Mesendoderm (in vitro differentiated cells): ENCODE measurements around the gene PCP2.

Experiments
- DNase-seq: peaks from one replicate; pipeline ENCODE4 v3.0.0; 2013
- H2AK5ac ChIP-seq: 2 replicates; pipeline ENCODE4 v1.6.1; 2013; ENCODE audit warnings: low read length, inconsistent platforms
- H2BK120ac ChIP-seq: 2 replicates; pipeline ENCODE4 v1.6.1; 2013; ENCODE audit warnings: low read depth, mild to moderate bottlenecking, low read length, moderate library complexity, mixed read lengths
- H2BK15ac ChIP-seq: replicated peaks from 2 replicates; pipeline ENCODE4 v1.6.1; 2013; ENCODE audit warnings: low read depth, mild to moderate bottlenecking, moderate library complexity
- H2BK5ac ChIP-seq: 2 replicates; pipeline ENCODE4 v1.6.1; 2013; ENCODE audit warnings: low read length, inconsistent platforms
- H3K18ac ChIP-seq: 2 replicates; pipeline ENCODE4 v1.6.1; 2013; ENCODE audit warnings: mild to moderate bottlenecking, low read length, mixed read lengths
- H3K23ac ChIP-seq: one replicate; pipeline ENCODE4 v1.6.1; 2013; ENCODE audit warnings: low read length
- H3K27ac ChIP-seq: 2 replicates; pipeline ENCODE4 v1.5.1; 2013; ENCODE audit warnings: low read depth, mild to moderate bottlenecking, inconsistent platforms, low read length, moderate library complexity
- H3K27me3 ChIP-seq: 2 replicates; pipeline ENCODE4 v1.6.1; 2013; ENCODE audit warnings: low read length, control low read depth, mild to moderate bottlenecking, inconsistent platforms; ENCODE audit not compliant: insufficient read depth, poor library complexity
- H3K36me3 ChIP-seq: 2 replicates; pipeline ENCODE4 v1.6.1; 2013; ENCODE audit warnings: low read length, inconsistent platforms; ENCODE audit not compliant: control insufficient read depth, insufficient read depth
- H3K4ac ChIP-seq: one replicate; pipeline ENCODE4 v1.6.1; 2013; ENCODE audit warnings: low read depth, mild to moderate bottlenecking, low read length, moderate library complexity
- H3K4me1 ChIP-seq: 2 replicates; pipeline ENCODE4 v1.6.1; 2013; ENCODE audit warnings: low read depth, low read length, inconsistent platforms; ENCODE audit not compliant: control insufficient read depth
- H3K4me2 ChIP-seq: 2 replicates; pipeline ENCODE4 v1.6.1; 2013; ENCODE audit warnings: low read length
- H3K4me3 ChIP-seq: 2 replicates; pipeline ENCODE4 v1.5.1; 2013; ENCODE audit warnings: mild to moderate bottlenecking, low read length
- H3K56ac ChIP-seq: one replicate; pipeline ENCODE4 v1.6.1; 2013; ENCODE audit warnings: low read length
- H3K79me1 ChIP-seq: 2 replicates; pipeline ENCODE4 v1.6.1; 2013; ENCODE audit warnings: low read length, inconsistent platforms
- H3K79me2 ChIP-seq: 2 replicates; pipeline ENCODE4 v1.6.1; 2013; ENCODE audit warnings: mild to moderate bottlenecking, low read length; ENCODE audit not compliant: control insufficient read depth, insufficient read depth
- H3K9ac ChIP-seq: 2 replicates; pipeline ENCODE4 v1.6.1; 2013; ENCODE audit warnings: low read length, inconsistent platforms
- H4K5ac ChIP-seq: one replicate; pipeline ENCODE4 v1.6.1; 2013; ENCODE audit warnings: low read length
- H4K8ac ChIP-seq: one replicate; pipeline ENCODE4 v1.6.1; 2013; ENCODE audit warnings: low read depth, mild to moderate bottlenecking, control low read depth, low read length, moderate library complexity
- WGBS: extraction: QIAGEN DNeasy Blood & Tissue Kit; methylation state at CpG from one replicate; pipeline ENCODE4 v1.1.7; 2013; ENCODE audit warnings: low lambda C conversion rate, missing lambda C conversion rate; ENCODE audit not compliant: insufficient coverage; ENCODE audit errors: extremely low coverage; 5-methylcytosine and 5-hydroxymethylcytosine counted together

The PCP2 gene

DNA sequence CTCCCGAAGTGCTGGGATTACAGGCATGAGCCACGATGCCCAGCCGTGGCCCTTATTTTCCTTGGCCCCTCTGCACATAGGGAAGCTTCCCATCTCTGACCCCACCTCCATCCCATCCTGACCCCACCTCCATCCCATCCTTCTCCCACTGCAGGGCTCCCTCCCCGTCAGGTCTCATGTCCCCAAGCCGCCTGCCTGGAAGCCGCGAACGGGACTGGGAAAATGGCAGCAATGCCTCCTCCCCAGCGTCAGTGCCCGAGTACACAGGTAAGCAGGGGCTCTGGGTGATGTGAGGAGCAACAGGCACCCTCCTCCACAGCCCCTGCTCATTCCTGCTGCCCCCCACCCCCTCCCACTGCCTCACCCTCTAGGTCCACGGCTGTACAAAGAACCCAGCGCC, 16.3 kb downstream of the PCP2 start:
- Histone ChIP-seq H2BK5ac (no peak overlapping the region), H3K36me3 (peaks cover 3% of the 10 kb centered on the region), H3K4me2 (no peak overlapping the region), H3K56ac (no peak overlapping the region), H3K4me1 (no peaks in the 10 kb centered on the region), H3K4ac (no peak overlapping the region), H3K79me1 (no peaks in the 10 kb centered on the region), H3K4me3 (no peak overlapping the region), H2BK15ac (no peak overlapping the region), H4K8ac (no peak overlapping the region), H3K18ac (no peak overlapping the region), H3K23ac (no peak overlapping the region), H3K79me2 (no peaks in the 10 kb centered on the region), H3K27ac (no peak overlapping the region), H3K9ac (no peak overlapping the region), H2AK5ac (no peak overlapping the region), H2BK120ac (no peak overlapping the region), H4K5ac (no peak overlapping the region), H3K27me3 (no peaks in the 10 kb centered on the region)
- DNase-seq: no peak
- no CpG with 5 or more reads among the region's 12 CpGs for WGBS

DNA sequence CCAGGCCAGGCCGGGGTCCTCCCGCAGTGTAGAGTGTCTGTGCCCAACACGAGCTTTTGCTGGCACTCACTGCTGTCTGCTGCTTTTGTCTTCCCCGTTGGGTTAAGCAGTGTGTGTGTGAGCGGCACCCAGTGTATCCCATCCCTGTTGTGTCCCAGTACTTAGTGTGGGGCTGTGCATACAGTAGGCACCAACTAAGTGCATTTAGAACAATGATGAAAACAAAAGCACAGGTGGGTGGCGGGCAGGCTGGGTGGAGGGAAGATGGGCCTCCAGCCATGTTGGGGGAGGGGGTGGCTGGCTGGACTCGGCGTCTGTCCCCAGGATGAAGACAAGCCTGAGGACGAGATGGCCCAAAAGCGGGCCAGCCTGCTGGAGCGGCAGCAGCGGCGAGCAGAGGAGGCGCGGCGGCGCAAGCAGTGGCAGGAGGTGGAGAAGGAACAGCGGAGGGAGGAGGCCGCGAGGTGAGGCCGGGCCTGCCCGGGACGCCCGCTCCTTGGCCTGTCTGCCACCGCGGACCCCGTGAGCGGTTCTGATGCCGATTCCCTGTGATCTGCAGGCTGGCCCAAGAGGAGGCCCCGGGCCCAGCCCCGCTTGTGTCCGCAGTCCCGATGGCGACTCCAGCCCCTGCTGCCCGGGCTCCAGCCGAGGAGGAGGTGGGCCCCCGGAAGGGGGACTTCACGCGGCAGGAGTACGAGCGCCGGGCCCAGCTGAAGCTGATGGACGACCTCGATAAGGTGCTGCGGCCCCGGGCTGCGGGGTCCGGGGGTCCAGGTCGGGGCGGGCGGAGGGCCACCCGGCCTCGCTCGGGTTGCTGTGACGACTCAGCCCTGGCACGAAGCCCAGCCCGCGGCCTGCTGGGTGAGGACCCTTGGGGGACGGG, 18.4 kb downstream of the PCP2 start:
- H2BK120ac ChIP-seq: no peak overlapping the region
- no peak overlapping the region for H3K18ac ChIP-seq
- no CpG with 5 or more reads among the region's 59 CpGs for WGBS
- H3K4ac ChIP-seq: no peak overlapping the region
- no peak overlapping the region for H2BK5ac ChIP-seq
- no peak overlapping the region for H3K4me3 ChIP-seq
- H2BK15ac ChIP-seq: no peak overlapping the region
- H3K9ac ChIP-seq: no peak overlapping the region
- DNase-seq: no peak
- H3K56ac ChIP-seq: no peak overlapping the region
- no peaks in the 10 kb centered on the region for H3K4me1 ChIP-seq
- H3K27me3 ChIP-seq: no peaks in the 10 kb centered on the region
- no peaks in the 10 kb centered on the region for H3K79me1 ChIP-seq
- no peak overlapping the region for H3K27ac ChIP-seq
- H3K36me3 ChIP-seq: peaks cover 2% of the 10 kb centered on the region
- no peak overlapping the region for H2AK5ac ChIP-seq
- no peak overlapping the region for H3K4me2 ChIP-seq
- H3K79me2 ChIP-seq: no peaks in the 10 kb centered on the region
- H4K8ac ChIP-seq: no peak overlapping the region
- H4K5ac ChIP-seq: no peak overlapping the region
- no peak overlapping the region for H3K23ac ChIP-seq

DNA sequence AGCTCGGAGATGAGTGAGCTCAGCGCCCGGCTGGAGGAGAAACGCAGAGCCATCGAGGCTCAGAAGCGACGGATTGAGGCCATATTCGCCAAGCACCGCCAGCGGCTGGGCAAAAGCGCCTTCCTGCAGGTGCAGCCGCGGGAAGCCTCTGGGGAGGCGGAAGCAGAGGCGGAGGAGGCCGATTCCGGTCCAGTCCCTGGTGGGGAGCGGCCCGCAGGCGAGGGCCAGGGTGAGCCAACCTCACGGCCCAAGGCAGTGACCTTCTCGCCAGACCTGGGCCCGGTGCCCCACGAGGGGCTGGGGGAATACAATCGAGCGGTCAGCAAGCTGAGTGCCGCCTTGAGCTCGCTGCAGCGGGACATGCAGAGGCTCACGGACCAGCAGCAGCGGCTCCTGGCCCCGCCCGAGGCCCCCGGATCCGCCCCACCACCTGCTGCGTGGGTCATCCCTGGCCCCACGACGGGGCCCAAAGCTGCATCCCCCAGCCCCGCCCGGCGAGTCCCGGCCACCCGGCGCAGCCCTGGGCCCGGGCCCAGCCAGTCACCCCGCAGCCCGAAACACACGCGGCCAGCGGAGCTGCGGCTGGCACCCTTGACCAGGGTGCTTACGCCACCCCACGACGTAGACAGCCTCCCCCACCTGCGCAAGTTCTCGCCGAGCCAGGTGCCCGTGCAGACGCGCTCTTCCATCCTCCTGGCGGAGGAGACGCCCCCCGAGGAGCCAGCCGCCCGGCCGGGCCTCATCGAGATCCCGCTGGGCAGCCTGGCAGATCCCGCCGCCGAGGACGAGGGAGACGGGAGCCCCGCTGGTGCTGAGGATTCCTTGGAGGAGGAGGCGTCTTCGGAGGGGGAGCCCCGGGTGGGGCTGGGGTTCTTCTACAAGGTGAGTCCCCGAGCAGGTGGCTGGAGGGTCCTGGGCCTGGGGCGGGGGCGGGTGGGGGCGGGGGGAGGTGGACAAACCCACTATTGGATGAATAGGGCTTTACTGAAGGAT, 20.9 kb downstream of the PCP2 start:
- Histone ChIP-seq H4K5ac (no peak overlapping the region), H3K36me3 (no peaks in the 10 kb centered on the region), H3K56ac (no peak overlapping the region), H3K79me1 (no peaks in the 10 kb centered on the region), H3K23ac (no peak overlapping the region), H2BK15ac (no peak overlapping the region), H2BK5ac (no peak overlapping the region), H3K4me3 (no peak overlapping the region), H3K4me2 (no peak overlapping the region), H3K18ac (no peak overlapping the region), H2BK120ac (no peak overlapping the region), H3K4me1 (no peaks in the 10 kb centered on the region), H3K4ac (no peak overlapping the region), H3K79me2 (no peaks in the 10 kb centered on the region), H4K8ac (no peak overlapping the region), H3K27ac (no peak overlapping the region), H2AK5ac (no peak overlapping the region), H3K9ac (no peak overlapping the region), H3K27me3 (no peaks in the 10 kb centered on the region)
- WGBS: no CpG with 5 or more reads among the region's 81 CpGs
- no peak for DNase-seq

DNA sequence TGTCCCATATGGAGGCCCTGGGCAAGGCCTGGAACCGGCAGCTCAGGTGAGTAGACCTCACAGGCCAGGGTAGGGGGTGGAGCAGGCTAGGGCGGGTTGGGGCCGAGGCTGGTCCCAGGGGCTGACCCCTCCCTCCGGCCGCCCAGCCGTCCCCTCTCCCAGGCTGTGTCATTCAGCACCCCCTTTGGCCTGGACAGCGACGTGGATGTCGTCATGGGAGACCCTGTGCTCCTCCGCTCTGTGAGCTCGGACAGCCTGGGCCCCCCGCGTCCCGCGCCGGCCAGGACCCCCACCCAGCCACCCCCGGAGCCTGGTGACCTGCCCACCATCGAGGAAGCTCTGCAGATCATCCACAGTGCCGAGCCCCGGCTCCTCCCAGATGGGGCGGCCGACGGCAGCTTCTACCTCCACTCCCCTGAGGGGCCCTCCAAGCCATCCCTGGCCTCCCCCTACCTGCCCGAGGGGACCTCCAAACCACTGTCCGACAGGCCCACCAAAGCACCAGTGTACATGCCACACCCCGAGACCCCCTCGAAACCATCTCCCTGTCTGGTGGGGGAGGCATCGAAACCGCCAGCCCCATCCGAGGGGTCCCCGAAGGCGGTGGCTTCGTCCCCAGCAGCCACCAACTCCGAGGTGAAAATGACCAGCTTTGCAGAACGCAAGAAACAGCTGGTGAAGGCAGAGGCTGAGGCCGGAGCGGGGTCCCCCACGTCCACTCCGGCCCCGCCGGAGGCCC, 21.8 kb downstream of the PCP2 start:
- Histone ChIP-seq H3K9ac (no peak overlapping the region), H3K79me1 (no peaks in the 10 kb centered on the region), H2AK5ac (no peak overlapping the region), H2BK5ac (no peak overlapping the region), H3K79me2 (no peaks in the 10 kb centered on the region), H3K56ac (no peak overlapping the region), H3K18ac (no peak overlapping the region), H3K27me3 (no peaks in the 10 kb centered on the region), H3K4ac (no peak overlapping the region), H3K4me2 (no peak overlapping the region), H3K4me1 (no peaks in the 10 kb centered on the region), H2BK15ac (no peak overlapping the region), H4K5ac (no peak overlapping the region), H2BK120ac (no peak overlapping the region), H3K36me3 (no peaks in the 10 kb centered on the region), H3K23ac (no peak overlapping the region), H3K4me3 (no peak overlapping the region), H3K27ac (no peak overlapping the region), H4K8ac (no peak overlapping the region)
- no CpG with 5 or more reads among the region's 41 CpGs for WGBS
- DNase-seq: no peak

DNA sequence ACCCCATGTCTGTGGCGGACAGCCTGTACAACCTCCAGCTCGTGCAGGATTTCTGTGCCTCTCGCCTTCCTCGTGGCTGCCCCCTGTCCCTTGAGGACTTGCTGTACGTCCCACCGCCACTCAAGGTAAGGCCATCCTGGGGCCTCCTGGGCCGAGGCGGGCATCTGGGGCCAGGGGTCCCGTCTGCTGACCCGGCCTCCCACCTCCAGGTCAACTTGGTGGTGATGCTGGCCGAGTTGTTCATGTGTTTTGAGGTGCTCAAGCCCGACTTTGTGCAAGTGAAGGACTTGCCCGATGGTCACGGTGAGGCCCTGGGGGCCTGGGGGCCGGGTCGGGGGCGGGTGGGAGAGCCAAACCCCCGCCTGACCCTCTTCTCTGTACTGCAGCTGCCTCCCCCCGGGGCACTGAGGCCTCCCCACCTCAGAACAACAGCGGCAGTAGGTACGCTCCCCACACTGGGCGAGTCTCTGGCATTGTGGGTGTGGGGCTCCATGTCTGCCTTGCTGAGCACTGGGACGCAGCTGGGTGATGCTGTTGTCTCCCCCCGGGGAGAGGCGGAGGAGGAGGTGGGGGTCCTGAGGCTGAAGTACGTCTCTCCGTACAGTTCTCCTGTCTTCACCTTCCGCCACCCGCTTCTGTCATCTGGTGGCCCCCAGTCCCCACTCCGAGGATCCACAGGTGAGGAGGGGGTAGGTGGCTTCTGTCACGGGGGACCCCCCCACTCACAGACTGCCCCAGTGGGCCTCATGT, 22.9 kb downstream of the PCP2 start:
- no peak overlapping the region for H3K56ac ChIP-seq
- no peak overlapping the region for H2BK5ac ChIP-seq
- no peak overlapping the region for H3K9ac ChIP-seq
- H2BK120ac ChIP-seq: no peak overlapping the region
- H3K4ac ChIP-seq: no peak overlapping the region
- H3K27me3 ChIP-seq: no peaks in the 10 kb centered on the region
- H2BK15ac ChIP-seq: no peak overlapping the region
- H2AK5ac ChIP-seq: no peak overlapping the region
- no peak overlapping the region for H4K8ac ChIP-seq
- H3K79me2 ChIP-seq: no peaks in the 10 kb centered on the region
- no peak overlapping the region for H3K18ac ChIP-seq
- no peaks in the 10 kb centered on the region for H3K36me3 ChIP-seq
- no CpG with 5 or more reads among the region's 31 CpGs for WGBS
- no peak overlapping the region for H3K4me2 ChIP-seq
- no peaks in the 10 kb centered on the region for H3K4me1 ChIP-seq
- H3K4me3 ChIP-seq: no peak overlapping the region
- H3K23ac ChIP-seq: no peak overlapping the region
- H3K27ac ChIP-seq: no peak overlapping the region
- H4K5ac ChIP-seq: no peak overlapping the region
- peaks cover under 1% of the 10 kb centered on the region for H3K79me1 ChIP-seq
- no peak for DNase-seq
